DND-41 (cell line): ENCODE measurements around the gene KRTAP10-12.

Source experiments
- ATAC-seq: fragments of 200-7000 bp; cut with Tn5 transposase; 3 replicates; pipeline ENCODE4 v1.9.1; 2021; ENCODE audit warnings: low read depth; ENCODE audit not compliant: insufficient read depth
- DNase-seq: peaks from one replicate; pipeline ENCODE4 v3.0.0-alpha.2; 2020
- H2AFZ ChIP-seq: 2 replicates; pipeline ENCODE4 v1.6.0; 2012; ENCODE audit warnings: low read depth, low read length
- H3K27ac ChIP-seq: 2 replicates; pipeline ENCODE4 v1.5.1; 2012; ENCODE audit warnings: low read length, inconsistent platforms
- H3K27me3 ChIP-seq: fragments of 200-600 bp; sonication (generic); 2 replicates; pipeline ENCODE4 v1.6.0; 2012; ENCODE audit warnings: low read length, mild to moderate bottlenecking, inconsistent platforms; ENCODE audit not compliant: insufficient read depth, poor library complexity
- H3K36me3 ChIP-seq: 2 replicates; pipeline ENCODE4 v1.5.1; 2012; ENCODE audit warnings: low read length, inconsistent platforms; ENCODE audit not compliant: insufficient read depth
- H3K4me1 ChIP-seq: 2 replicates; pipeline ENCODE4 v1.5.1; 2012; ENCODE audit warnings: mild to moderate bottlenecking, low read length; ENCODE audit not compliant: insufficient read depth
- H3K4me2 ChIP-seq: 2 replicates; pipeline ENCODE4 v1.6.0; 2012; ENCODE audit warnings: mild to moderate bottlenecking, moderate library complexity, low read length, inconsistent platforms; ENCODE audit not compliant: insufficient read depth
- H3K4me3 ChIP-seq, 2 experiments: fragments of 200-600 bp in 1 of 2; shearing (Covaris generic) in 1 of 2; 2 replicates each; pipeline ENCODE4 v1.5.1; 2012 to 2016; ENCODE audit warnings: inconsistent platforms in 2 of 2, low read length in 2 of 2, mild to moderate bottlenecking in 2 of 2, low read depth in 1 of 2, moderate library complexity in 1 of 2
- H3K79me2 ChIP-seq: 2 replicates; pipeline ENCODE4 v1.6.0; 2012; ENCODE audit warnings: low read length, inconsistent platforms; ENCODE audit not compliant: insufficient read depth
- H3K9ac ChIP-seq: 2 replicates; pipeline ENCODE4 v1.6.0; 2012; ENCODE audit warnings: low read depth, mild to moderate bottlenecking, inconsistent platforms, low read length, moderate library complexity
- H3K9me3 ChIP-seq: 2 replicates; pipeline ENCODE4 v1.5.1; 2012; ENCODE audit warnings: low read length, moderate library complexity, mild to moderate bottlenecking, inconsistent platforms; ENCODE audit not compliant: insufficient read depth, severe bottlenecking
- H4K20me1 ChIP-seq: 2 replicates; pipeline ENCODE4 v1.6.0; 2012; ENCODE audit warnings: low read length; ENCODE audit not compliant: insufficient read depth
- EZH2 ChIP-seq: IDR thresholded peaks from 3 replicates; pipeline ENCODE4 v1.6.1; 2012; ENCODE audit warnings: borderline replicate concordance, low read depth, mild to moderate bottlenecking, moderate library complexity, low read length, inconsistent platforms; ENCODE audit not compliant: severe bottlenecking
- TF ChIP-seq, protein P1 (sequence below): IDR thresholded peaks from 2 replicates; pipeline ENCODE4 v1.5.1; 2012; ENCODE audit warnings: borderline replicate concordance, low read length, moderate library complexity, mild to moderate bottlenecking; ENCODE audit not compliant: poor library complexity, severe bottlenecking; ENCODE audit errors: extremely low read depth

KRTAP10-12 gene

DNA sequence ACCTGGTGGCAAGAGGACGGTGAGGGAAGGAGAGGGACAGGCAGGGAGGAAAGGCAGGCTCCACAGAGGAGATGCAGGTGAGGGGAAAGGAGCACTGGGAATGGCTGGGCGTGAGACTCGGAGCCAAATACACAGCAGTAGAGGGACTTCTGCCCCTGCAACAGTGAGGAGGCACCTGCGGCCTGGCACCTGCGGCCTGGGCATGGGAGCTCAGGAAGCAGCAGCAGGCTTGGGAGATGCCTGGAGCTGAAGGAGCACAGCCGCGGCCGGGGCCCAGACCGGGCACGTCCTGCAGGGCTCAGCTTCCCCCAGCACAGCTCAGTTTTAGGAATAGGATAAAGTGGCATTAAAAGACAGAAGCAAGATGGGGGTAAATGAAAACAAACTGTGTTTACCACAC, 35.3 kb downstream of the KRTAP10-12 start:
- no peak overlapping the region for H3K4me3 ChIP-seq
- no peak overlapping the region for H3K9ac ChIP-seq
- peaks cover 4% of the 10 kb centered on the region for H3K27me3 ChIP-seq
- H3K9me3 ChIP-seq: peaks cover 6% of the 10 kb centered on the region
- no peaks in the 10 kb centered on the region for H3K4me1 ChIP-seq
- no peaks in the 10 kb centered on the region for H3K36me3 ChIP-seq
- no peak for ATAC-seq
- no peak overlapping the region for H3K4me2 ChIP-seq
- no peaks in the 10 kb centered on the region for H4K20me1 ChIP-seq
- no peaks in the 10 kb centered on the region for H3K79me2 ChIP-seq
- no peak overlapping the region for H3K27ac ChIP-seq
- TF ChIP-seq EZH2: no peak
- TF ChIP-seq, protein P1, sequence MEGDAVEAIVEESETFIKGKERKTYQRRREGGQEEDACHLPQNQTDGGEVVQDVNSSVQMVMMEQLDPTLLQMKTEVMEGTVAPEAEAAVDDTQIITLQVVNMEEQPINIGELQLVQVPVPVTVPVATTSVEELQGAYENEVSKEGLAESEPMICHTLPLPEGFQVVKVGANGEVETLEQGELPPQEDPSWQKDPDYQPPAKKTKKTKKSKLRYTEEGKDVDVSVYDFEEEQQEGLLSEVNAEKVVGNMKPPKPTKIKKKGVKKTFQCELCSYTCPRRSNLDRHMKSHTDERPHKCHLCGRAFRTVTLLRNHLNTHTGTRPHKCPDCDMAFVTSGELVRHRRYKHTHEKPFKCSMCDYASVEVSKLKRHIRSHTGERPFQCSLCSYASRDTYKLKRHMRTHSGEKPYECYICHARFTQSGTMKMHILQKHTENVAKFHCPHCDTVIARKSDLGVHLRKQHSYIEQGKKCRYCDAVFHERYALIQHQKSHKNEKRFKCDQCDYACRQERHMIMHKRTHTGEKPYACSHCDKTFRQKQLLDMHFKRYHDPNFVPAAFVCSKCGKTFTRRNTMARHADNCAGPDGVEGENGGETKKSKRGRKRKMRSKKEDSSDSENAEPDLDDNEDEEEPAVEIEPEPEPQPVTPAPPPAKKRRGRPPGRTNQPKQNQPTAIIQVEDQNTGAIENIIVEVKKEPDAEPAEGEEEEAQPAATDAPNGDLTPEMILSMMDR: no peak
- no peak overlapping the region for H2AFZ ChIP-seq
- DNase-seq: no peak

DNA sequence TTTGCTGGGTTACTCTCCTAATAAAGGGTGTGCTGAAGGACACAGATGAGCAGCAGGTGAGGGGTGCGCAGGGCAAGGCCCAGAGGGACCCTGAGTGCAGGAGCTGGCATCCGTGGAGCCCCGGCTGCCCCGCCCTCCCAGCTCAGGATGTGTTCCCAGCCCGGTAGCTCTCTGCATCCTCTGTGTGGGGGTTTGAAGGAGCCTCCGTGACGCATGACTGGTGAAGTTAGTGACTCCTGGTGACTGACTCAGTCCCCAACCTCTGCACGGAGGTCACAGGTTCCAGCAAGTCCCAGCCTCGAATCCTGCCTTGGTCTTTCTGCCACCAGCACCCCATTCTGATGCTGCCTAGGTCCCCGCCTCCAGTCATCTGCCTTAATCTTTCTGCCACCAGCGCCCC, 36.0 kb downstream of the KRTAP10-12 start:
- H4K20me1 ChIP-seq: no peaks in the 10 kb centered on the region
- H3K9ac ChIP-seq: no peak overlapping the region
- H3K9me3 ChIP-seq: peaks cover 13% of the 10 kb centered on the region
- no peak overlapping the region for H3K4me3 ChIP-seq
- TF ChIP-seq, protein P1: no peak
- no peak for TF ChIP-seq EZH2
- no peaks in the 10 kb centered on the region for H3K4me1 ChIP-seq
- no peak for DNase-seq
- H3K4me2 ChIP-seq: no peak overlapping the region
- no peaks in the 10 kb centered on the region for H3K36me3 ChIP-seq
- no peak overlapping the region for H2AFZ ChIP-seq
- H3K27ac ChIP-seq: no peak overlapping the region
- H3K79me2 ChIP-seq: no peaks in the 10 kb centered on the region
- no peak for ATAC-seq
- peaks cover 4% of the 10 kb centered on the region for H3K27me3 ChIP-seq

DNA sequence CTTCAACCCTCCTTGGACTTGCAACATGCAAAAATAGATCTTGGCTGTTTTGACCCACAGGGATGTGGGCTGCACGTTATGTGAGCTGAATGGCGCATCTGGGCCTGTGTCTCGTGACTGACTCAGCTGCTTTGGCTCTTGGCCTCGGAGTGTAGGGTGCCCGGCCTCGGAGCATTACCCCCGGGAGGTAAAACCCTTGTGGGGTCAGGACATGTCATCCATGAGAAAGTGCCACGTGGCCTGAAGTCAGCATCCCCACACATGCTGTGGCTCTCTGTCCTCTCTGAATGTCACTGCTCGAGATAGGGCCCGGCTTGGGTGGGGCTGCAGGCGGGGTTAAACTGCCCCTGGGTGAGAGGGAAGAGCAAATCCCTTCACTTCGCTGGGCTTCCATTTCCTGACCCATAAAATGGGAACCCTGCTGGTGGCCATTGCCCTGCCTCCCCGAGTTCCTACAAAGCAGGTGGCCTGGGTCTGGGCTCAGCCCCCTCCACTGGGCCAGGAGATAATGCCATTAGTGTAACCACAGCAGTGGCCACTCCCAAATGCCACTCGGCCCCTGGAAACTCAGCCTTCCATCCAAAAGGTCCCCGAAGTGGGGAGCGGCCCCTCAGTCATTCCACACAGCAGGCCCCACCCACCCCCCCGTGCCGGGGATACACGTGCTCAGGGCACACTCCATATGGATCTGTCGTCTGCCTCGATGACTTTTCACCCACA, 37.2 kb downstream of the KRTAP10-12 start:
- ATAC-seq: no peak
- Histone ChIP-seq H3K36me3 (no peaks in the 10 kb centered on the region), H3K4me2 (no peak overlapping the region), H3K79me2 (no peaks in the 10 kb centered on the region), H3K27me3 (peaks cover 4% of the 10 kb centered on the region), H2AFZ (no peak overlapping the region), H3K9me3 (peaks cover 21% of the 10 kb centered on the region), H4K20me1 (no peaks in the 10 kb centered on the region), H3K4me3 (no peak overlapping the region), H3K4me1 (no peaks in the 10 kb centered on the region), H3K27ac (no peak overlapping the region), H3K9ac (no peak overlapping the region)
- TF ChIP-seq EZH2: no peak
- TF ChIP-seq, protein P1: no peak
- DNase-seq: no peak

DNA sequence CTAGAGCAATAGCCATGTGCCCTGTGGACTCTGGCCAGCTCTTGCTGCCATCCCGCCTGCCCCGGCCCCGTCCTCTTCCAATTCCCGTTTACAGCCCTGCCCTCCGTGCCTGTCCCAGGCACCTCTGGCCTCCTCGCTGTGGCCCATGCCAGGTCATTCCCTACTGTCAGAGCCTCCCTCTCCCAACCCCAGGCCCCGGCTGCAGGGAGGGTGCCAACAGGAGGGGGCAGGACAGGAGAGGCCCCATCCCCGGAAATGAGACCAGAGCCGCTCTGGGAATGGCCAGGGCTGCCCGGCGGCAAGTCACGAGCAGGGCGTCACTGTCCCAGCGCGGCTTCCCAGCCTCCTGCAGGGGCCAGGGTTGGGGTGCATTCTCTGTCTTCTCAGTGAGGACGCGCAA, 37.9 kb downstream of the KRTAP10-12 start:
- no peak overlapping the region for H3K4me2 ChIP-seq

More for the DNA sequence above, 37.9 kb downstream of the KRTAP10-12 start:
- H4K20me1 ChIP-seq: no peaks in the 10 kb centered on the region
- H3K4me1 ChIP-seq: no peaks in the 10 kb centered on the region
- DNase-seq (no peak), ATAC-seq (no peak)
- H3K9ac ChIP-seq: no peak overlapping the region
- H3K9me3 ChIP-seq: peaks cover 21% of the 10 kb centered on the region
- H3K36me3 ChIP-seq: no peaks in the 10 kb centered on the region
- TF ChIP-seq EZH2: no peak
- TF ChIP-seq, protein P1: no peak
- H3K79me2 ChIP-seq: no peaks in the 10 kb centered on the region
- no peak overlapping the region for H3K27ac ChIP-seq
- no peak overlapping the region for H2AFZ ChIP-seq
- no peak overlapping the region for H3K4me3 ChIP-seq
- H3K27me3 ChIP-seq: peaks cover 4% of the 10 kb centered on the region
